Measurements from ENCODE around the gene COX14.
"Not testable (repeated sequence)": the region's sequence is repeated elsewhere in the genome, so short reads cannot be mapped to it uniquely, and the experiment has no call there.

The COX14 gene

DNA sequence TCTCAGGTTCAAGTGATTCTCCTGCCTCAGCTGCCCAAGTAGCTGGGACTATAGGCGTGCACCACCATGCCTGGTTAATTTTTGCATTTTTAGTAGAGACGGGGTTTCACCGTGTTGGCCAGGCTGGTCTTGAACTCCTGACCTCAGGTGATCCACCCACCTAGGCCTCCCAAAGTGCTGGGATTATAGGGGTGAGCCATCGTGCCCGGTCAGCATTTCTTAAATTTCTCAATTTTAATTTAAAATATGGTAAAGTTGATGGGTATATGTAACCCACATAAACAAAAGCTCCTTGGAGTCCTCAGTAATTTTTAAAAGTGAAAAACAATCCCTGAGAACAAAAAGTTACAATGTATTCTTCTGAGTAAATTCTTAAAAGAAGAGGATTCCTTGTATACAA, 42.9 kb downstream of the COX14 start:
- not testable (repeated sequence) for DNase-seq (ENCODE audit: low spot score)

DNA sequence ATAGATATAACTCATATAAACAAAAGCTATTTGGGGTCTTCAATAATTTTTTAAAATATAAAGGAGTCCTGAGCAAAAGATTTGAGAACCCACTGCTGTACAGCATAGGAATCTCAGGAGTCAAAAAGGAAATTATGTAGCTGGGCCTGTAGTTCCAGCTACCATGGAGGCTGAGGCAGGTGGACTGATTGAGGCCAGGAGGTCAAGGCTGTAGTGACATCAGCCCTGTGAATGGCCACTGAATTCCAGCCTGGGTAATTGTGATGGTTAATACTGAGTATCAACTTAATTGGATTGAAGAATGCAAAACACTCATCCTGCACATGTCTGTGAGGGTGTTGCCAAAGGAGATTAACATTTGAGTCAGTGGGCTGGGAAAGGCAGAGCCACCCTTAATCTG, 44.6 kb downstream of the COX14 start:
- no peak for DNase-seq (ENCODE audit: low spot score)

- no peak for DNase-seq (ENCODE audit: low spot score)
These were observed 45.2 kb downstream of the COX14 start for GRCh38 chr12:50157259-50157658.

DNA sequence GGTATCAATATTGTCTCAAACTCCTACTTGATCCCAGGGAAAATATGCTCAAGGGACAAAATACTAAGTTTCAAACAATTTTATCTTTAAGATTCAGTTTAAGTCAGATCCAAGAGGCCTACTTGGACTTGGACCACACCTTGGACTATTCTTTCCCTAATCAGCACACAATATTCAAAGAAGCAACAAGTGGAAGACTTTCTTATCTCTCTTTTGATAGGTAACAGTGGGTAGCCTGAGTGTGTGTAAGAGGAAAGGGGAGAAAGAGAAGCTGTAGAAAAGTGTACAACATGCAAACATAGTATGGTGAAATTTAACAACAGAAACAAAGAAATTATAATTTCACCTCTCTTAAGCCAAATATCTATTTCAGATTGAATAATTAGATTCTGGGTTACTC, 48.6 kb downstream of the COX14 start:
- no peak for DNase-seq (ENCODE audit: low spot score)

GRCh38 chr12:50162230-50162629, 50.2 kb downstream of the COX14 start:
- DNase-seq (ENCODE audit: low spot score): no peak

- DNase-seq (ENCODE audit: low spot score): no peak
These were observed 52.9 kb downstream of the COX14 start for GRCh38 chr12:50164963-50165362.

- DNase-seq (ENCODE audit: low spot score): peak; percentile 17
These were observed 54.7 kb downstream of the COX14 start for GRCh38 chr12:50166799-50167048.

- peak; percentile 98 for DNase-seq (ENCODE audit: low spot score)
These were observed 55.2 kb downstream of the COX14 start, which contains the start of gene CERS5 for GRCh38 chr12:50167049-50167828. Gene CERS5 (minus strand): TSS chr12:50167369. CDS start chr12:50167297, 72 bp downstream.

Data from SW480 (cell line).